HepG2 (cell line): ENCODE data around the gene AMD1. TPM values are rescaled to one million over a fixed set of nuclear protein-coding genes. Genes with fewer than 3 reads are reported as not detected.

Experiments
- ZNF703 ChIP-seq: sonication (generic); formaldehyde crosslinking; IDR thresholded peaks from 2 replicates; pipeline ENCODE4 v1.5.1; 2020; ENCODE audit warnings: missing genetic modification reagents, mild to moderate bottlenecking, moderate library complexity, borderline replicate concordance
- polyA plus RNA-seq, 8 experiments: library from polyadenylated mRNA; depleted of rRNA in 3 of 8; stranded (reverse) in 7 of 8; unstranded in 1 of 8; fragments of >200 nt; fragmentation: Illumina TruSeq in 4 of 8; extraction: Trizol in 4 of 8; gene quantifications; 2 replicates each; pipeline versions ENCODE4 v1.2.1 to v1.2.3, GENCODE V29; 2011 to 2016; ENCODE audit warnings: low read depth in 4 of 8, missing spikeins in 1 of 8, mixed read lengths in 1 of 8; ENCODE audit not compliant: insufficient read depth in 1 of 8
- total RNA-seq, 5 experiments: library from RNA; depleted of rRNA; stranded (reverse); fragments of >200 nt; fragmentation: Illumina TruSeq; extraction: Trizol; gene quantifications; 2 replicates each; pipeline ENCODE4 v1.2.3, GENCODE V29; 2016; ENCODE audit warnings: low read depth in 1 of 5
- TF ChIP-seq, protein P1 (sequence below): sonication (generic); formaldehyde crosslinking; IDR thresholded peaks from 2 replicates; pipeline ENCODE4 v1.8.0; 2022; ENCODE audit warnings: missing genetic modification reagents, mild to moderate bottlenecking, moderate library complexity, borderline replicate concordance
- TF ChIP-seq, protein P2 (sequence below): sonication (generic); formaldehyde crosslinking; IDR thresholded peaks from 2 replicates; pipeline ENCODE4 v1.4.0; 2020; ENCODE audit warnings: missing genetic modification reagents
- TF ChIP-seq, protein P3 (sequence below): sonication (generic); formaldehyde crosslinking; IDR thresholded peaks from 2 replicates; pipeline ENCODE4 v1.4.0; 2020; ENCODE audit warnings: missing genetic modification reagents, mild to moderate bottlenecking, borderline replicate concordance

The AMD1 gene
- total and polyA plus RNA-seq, 2 of the 13 experiments (the other 11 are each of a cell fraction or from before 2014, with no cell fraction given): 108 to 123 TPM

DNA sequence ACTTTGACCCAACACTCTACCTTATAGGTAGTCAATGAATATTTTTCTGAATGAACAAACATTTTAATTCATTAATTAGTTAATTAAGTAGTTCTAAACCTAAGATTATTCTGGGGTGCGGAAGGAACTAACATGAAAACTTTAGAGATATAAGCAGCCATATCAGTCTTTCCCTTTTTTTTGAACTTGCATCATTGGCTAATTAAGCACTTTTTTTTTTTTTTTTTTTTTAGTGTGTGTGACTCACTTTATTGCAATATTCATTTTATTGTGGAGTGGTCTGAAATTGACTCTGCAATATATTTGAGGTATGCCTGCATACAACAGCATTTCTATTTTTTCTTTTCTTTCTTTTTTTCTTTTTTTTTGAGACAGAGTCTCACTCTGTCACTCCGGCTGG lies 21.8 kb upstream of the AMD1 start (continued):
- TF ChIP-seq, protein P1, sequence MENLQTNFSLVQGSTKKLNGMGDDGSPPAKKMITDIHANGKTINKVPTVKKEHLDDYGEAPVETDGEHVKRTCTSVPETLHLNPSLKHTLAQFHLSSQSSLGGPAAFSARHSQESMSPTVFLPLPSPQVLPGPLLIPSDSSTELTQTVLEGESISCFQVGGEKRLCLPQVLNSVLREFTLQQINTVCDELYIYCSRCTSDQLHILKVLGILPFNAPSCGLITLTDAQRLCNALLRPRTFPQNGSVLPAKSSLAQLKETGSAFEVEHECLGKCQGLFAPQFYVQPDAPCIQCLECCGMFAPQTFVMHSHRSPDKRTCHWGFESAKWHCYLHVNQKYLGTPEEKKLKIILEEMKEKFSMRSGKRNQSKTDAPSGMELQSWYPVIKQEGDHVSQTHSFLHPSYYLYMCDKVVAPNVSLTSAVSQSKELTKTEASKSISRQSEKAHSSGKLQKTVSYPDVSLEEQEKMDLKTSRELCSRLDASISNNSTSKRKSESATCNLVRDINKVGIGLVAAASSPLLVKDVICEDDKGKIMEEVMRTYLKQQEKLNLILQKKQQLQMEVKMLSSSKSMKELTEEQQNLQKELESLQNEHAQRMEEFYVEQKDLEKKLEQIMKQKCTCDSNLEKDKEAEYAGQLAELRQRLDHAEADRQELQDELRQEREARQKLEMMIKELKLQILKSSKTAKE (CRISPR knock-in tag): no peak
- TF ChIP-seq, protein P2, sequence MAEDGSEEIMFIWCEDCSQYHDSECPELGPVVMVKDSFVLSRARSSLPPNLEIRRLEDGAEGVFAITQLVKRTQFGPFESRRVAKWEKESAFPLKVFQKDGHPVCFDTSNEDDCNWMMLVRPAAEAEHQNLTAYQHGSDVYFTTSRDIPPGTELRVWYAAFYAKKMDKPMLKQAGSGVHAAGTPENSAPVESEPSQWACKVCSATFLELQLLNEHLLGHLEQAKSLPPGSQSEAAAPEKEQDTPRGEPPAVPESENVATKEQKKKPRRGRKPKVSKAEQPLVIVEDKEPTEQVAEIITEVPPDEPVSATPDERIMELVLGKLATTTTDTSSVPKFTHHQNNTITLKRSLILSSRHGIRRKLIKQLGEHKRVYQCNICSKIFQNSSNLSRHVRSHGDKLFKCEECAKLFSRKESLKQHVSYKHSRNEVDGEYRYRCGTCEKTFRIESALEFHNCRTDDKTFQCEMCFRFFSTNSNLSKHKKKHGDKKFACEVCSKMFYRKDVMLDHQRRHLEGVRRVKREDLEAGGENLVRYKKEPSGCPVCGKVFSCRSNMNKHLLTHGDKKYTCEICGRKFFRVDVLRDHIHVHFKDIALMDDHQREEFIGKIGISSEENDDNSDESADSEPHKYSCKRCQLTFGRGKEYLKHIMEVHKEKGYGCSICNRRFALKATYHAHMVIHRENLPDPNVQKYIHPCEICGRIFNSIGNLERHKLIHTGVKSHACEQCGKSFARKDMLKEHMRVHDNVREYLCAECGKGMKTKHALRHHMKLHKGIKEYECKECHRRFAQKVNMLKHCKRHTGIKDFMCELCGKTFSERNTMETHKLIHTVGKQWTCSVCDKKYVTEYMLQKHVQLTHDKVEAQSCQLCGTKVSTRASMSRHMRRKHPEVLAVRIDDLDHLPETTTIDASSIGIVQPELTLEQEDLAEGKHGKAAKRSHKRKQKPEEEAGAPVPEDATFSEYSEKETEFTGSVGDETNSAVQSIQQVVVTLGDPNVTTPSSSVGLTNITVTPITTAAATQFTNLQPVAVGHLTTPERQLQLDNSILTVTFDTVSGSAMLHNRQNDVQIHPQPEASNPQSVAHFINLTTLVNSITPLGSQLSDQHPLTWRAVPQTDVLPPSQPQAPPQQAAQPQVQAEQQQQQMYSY (CRISPR knock-in tag): no peak
- TF ChIP-seq, protein P3, sequence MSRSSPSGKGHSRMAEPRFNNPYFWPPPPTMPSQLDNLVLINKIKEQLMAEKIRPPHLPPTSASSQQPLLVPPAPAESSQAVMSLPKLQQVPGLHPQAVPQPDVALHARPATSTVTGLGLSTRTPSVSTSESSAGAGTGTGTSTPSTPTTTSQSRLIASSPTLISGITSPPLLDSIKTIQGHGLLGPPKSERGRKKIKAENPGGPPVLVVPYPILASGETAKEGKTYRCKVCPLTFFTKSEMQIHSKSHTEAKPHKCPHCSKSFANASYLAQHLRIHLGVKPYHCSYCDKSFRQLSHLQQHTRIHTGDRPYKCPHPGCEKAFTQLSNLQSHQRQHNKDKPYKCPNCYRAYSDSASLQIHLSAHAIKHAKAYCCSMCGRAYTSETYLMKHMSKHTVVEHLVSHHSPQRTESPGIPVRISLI (CRISPR knock-in tag): no peak
- TF ChIP-seq ZNF703 (CRISPR knock-in tag): no peak
